Activated naive CD4-positive, alpha-beta T cell treated with anti-CD3 and anti-CD28 coated beads, Interleukin-2, amount 50 U/mL, for 72 hours (primary cell): ENCODE measurements around the gene SREK1IP1. TPM values are rescaled to one million over a fixed set of nuclear protein-coding genes. Genes with fewer than 3 reads are reported as not detected.

Experiments
- ATAC-seq, 2 donors: fragments of 150-1000 bp; cut with Tn5 transposase; 2 replicates each; pipeline ENCODE4 v1.10.0; 2021; ENCODE audit warnings: mild to moderate bottlenecking in 2 of 2, moderate library complexity in 2 of 2
- DNase-seq, 2 donors: peaks; one replicate each; pipeline ENCODE4 v3.0.0; 2021 to 2022; ENCODE audit warnings: low spot score in 2 of 2
- H3K27ac Mint-ChIP-seq, 2 donors: one replicate each; pipeline ENCODE4 v1.8.0; 2022; ENCODE audit warnings: mild to moderate bottlenecking in 2 of 2, mixed read lengths in 2 of 2
- H3K36me3 Mint-ChIP-seq, 2 donors: one replicate each; pipeline ENCODE4 v1.8.0; 2022; ENCODE audit warnings: mixed read lengths in 2 of 2
- H3K9me3 Mint-ChIP-seq, 2 donors: one replicate each; pipeline ENCODE4 v1.8.0; 2022; ENCODE audit warnings: mixed read lengths in 2 of 2
- total RNA-seq, 2 donors: library from RNA; stranded (reverse); gene quantifications; one replicate each; pipeline ENCODE4 v1.2.3, GENCODE V29; 2022

The SREK1IP1 gene
- 10 to 100 TPM; 14.8 to 28.9 TPM for total RNA-seq

DNA sequence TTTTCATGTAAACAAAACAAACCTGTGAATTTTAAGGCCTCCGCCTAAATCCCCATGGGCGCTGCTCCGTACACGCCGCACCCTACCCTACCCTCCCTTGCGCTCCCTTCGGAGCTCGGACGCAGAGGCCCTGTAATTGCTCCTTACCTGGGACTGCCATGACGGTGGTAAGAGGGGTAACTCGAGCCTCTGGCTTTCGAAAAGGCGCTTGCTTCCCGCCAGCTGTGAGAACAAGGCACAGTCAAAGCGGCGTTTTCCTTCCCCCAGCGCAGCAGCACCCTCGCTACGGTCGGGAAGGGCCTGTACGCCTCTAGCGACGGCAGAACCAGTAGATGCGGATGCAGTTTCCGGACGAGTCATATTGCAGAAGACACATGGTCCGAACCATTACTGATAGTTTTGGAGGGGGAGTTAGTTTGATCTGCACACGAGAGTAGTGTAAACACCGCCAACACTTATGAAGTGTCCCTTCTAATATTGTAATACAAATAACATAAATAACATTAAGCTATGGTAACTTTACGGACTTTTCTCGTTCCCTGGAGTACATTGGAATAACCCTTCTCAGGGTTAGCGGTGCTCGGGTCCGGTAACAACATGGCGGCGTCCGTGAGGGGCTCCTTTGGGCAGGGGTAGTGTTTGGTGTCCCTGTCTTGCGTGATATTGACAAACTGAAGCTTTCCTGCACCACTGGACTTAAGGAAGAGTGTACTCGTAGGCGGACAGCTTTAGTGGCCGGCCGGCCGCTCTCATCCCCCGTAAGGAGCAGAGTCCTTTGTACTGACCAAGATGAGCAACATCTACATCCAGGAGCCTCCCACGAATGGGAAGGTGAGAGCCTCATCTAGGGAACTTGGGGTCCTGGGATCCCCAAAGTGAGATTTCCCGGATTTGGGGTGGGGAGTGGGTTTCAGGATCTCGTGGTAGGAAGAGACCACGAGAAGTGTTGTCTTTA, at the start of gene SREK1IP1, which contains the start of gene CWC27:
Gene SREK1IP1, minus strand, starts transcription at position 334 of the 955 bp plus-strand sequence. Its CDS starts 174 bp downstream, at position 160.
Gene CWC27, plus strand, starts transcription at position 573 of the 955 bp plus-strand sequence. Its CDS starts 217 bp downstream, at position 790.
- DNase-seq (peak; percentile 80 to 86), ATAC-seq (peak; percentile 96 to 98)
- Mint-ChIP-seq H3K36me3 (peaks cover 8 to 37% of the 10 kb centered on the region in 2 donors), H3K27ac (peak within 1 kb of the TSS; percentile 98 to 99), H3K9me3 (no peaks in the 10 kb centered on the region)

GRCh38 chr5:64818245-64818644, 49.8 kb upstream of the SREK1IP1 start:
- DNase-seq: no peak

GRCh38 chr5:64814073-64814472, 45.6 kb upstream of the SREK1IP1 start:
- H3K36me3 Mint-ChIP-seq: peaks cover 0 to 4% of the 10 kb centered on the region in 2 donors
- peak overlapping the region in 1 of 2 donors; percentile 15 for H3K27ac Mint-ChIP-seq
- DNase-seq (no peak), ATAC-seq (peak; percentile 46 to 98)
- no peaks in the 10 kb centered on the region for H3K9me3 Mint-ChIP-seq

More at GRCh38 chr5:64818245-64818644, 49.8 kb upstream of the SREK1IP1 start:
- Mint-ChIP-seq H3K27ac (no peak overlapping the region), H3K9me3 (no peaks in the 10 kb centered on the region), H3K36me3 (peaks cover 0 to 11% of the 10 kb centered on the region in 2 donors)
- ATAC-seq: no peak

- ATAC-seq (no peak), DNase-seq (no peak)
- Mint-ChIP-seq H3K27ac (no peak overlapping the region), H3K36me3 (peaks cover 4 to 7% of the 10 kb centered on the region in 2 donors), H3K9me3 (no peaks in the 10 kb centered on the region)
Measured at GRCh38 chr5:64811050-64811640, 42.7 kb upstream of the SREK1IP1 start.

GRCh38 chr5:64807520-64807919, 39.0 kb upstream of the SREK1IP1 start:
- ATAC-seq: no peak

DNA sequence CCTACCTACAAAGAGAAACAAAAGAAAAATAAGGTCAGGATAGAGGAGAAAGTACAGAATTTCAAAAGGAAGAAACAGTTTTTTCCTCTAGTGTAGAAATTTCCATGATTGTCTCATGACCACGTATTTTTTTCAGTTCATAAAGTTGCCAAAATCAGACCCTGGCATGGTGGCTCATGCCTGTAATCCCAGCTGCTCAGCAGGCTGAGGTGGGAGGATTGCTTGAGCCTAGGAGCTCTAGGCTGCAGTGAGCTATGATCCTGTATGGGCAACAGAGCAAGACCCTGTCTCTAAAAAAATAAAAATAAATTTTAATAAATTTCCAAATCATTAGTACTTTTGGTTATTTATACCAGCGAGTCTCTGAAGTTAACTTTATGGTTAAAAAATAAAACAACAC, 38.0 kb upstream of the SREK1IP1 start:
- ATAC-seq (no peak), DNase-seq (no peak)
- no peaks in the 10 kb centered on the region for H3K9me3 Mint-ChIP-seq
- H3K36me3 Mint-ChIP-seq: peaks cover 0 to 7% of the 10 kb centered on the region in 2 donors
- H3K27ac Mint-ChIP-seq: no peak overlapping the region

More at GRCh38 chr5:64807520-64807919, 39.0 kb upstream of the SREK1IP1 start:
- H3K36me3 Mint-ChIP-seq: peaks cover 0 to 7% of the 10 kb centered on the region in 2 donors
- peak overlapping the region in 1 of 2 donors; percentile 27 for H3K27ac Mint-ChIP-seq
- no peak for DNase-seq
- no peaks in the 10 kb centered on the region for H3K9me3 Mint-ChIP-seq

GRCh38 chr5:64800926-64801325, 32.4 kb upstream of the SREK1IP1 start:
- ATAC-seq (no peak), DNase-seq (no peak)
- Mint-ChIP-seq H3K9me3 (no peaks in the 10 kb centered on the region), H3K27ac (no peak overlapping the region), H3K36me3 (no peaks in the 10 kb centered on the region)

DNA sequence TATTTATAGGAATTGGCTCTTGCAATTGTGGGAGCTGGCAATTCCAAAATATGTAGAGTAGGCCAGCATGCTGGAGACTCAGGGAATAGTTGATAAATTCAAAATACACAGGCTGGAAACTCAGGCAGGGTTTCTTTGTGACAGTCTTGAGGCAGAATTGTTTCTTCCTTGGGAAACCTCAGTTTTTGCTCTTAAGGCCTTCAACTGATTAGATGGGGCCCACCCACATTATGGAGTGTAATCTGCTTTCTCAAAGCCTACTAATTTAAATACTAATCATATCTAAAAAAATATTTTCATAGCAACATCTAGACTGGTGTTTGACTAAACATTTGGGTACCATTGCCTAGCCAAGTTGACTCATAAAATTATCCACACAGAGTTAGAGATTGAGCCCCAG, 27.8 kb upstream of the SREK1IP1 start:
- Mint-ChIP-seq H3K36me3 (no peaks in the 10 kb centered on the region), H3K27ac (no peak overlapping the region), H3K9me3 (no peaks in the 10 kb centered on the region)
- DNase-seq (no peak), ATAC-seq (no peak)

GRCh38 chr5:64794053-64794770, 25.7 kb upstream of the SREK1IP1 start:
- no peak overlapping the region for H3K27ac Mint-ChIP-seq
- ATAC-seq (no peak), DNase-seq (no peak)
- H3K9me3 Mint-ChIP-seq: no peaks in the 10 kb centered on the region
- no peaks in the 10 kb centered on the region for H3K36me3 Mint-ChIP-seq

DNA sequence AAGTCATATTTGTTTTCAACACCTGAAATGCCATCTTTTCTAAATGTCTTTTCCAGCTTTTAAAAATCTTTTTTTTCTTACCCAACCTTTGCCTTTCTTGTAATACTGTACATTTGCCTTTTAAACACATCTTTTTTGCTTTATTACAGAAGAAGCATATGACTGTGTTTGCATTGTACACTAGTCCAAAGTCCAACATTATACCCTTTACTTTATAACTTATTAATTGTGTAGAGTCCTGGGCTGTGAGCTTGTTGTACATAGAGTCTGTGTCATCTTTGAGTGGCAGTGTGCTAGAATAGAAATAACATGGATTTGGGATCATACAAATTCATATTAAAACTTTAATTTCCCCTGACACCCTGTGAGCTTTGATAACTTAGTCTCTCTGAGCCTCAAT, 24.0 kb upstream of the SREK1IP1 start:
- no peaks in the 10 kb centered on the region for H3K9me3 Mint-ChIP-seq
- ATAC-seq: no peak
- no peak for DNase-seq
- H3K27ac Mint-ChIP-seq: no peak overlapping the region
- H3K36me3 Mint-ChIP-seq: no peaks in the 10 kb centered on the region

DNA sequence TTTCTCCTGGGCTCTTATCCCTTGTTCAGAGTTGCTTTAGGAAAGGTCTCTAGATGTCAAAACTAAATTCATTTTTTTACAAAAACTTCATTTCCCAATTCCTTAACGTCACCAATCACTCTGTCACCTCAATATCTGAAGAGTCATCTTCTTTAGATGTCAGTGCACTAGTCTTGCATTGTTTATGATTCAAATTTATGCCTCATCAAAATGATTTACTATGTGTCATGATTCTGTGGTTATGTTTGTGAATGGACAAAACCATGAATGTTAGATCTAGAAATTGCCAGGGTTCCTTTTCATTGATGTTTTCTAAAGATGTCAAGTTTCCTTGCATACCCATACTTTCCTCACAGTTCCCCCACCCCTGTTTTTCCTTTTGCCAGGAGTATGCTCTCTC, 21.7 kb upstream of the SREK1IP1 start:
- DNase-seq: no peak
- Mint-ChIP-seq H3K9me3 (no peaks in the 10 kb centered on the region), H3K36me3 (peaks cover 0 to 5% of the 10 kb centered on the region in 2 donors), H3K27ac (no peak overlapping the region)
- ATAC-seq: peak in 1 of 2 donors; percentile 71

DNA sequence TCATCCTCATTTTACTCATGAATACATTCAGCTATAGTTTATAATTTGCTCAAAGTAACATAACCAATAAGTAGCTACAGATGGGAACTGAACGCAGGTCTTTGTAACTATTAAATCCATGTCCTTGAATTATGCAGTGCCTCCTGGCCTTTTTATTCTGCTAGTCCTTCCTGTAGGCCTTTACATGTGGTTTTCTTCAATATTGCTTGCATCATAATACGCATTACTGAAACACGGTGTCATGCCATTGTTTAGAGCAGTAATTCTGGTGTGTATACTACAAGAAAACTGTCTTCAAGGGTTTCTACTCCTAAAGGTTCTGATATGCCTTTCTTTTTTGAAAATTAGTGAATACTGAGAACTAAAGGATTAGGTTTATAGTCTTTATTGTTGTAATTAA, 21.0 kb upstream of the SREK1IP1 start:
- H3K36me3 Mint-ChIP-seq: peaks cover 0 to 5% of the 10 kb centered on the region in 2 donors
- no peak for ATAC-seq

GRCh38 chr5:64788156-64788555, 19.7 kb upstream of the SREK1IP1 start:
- no peak for DNase-seq
- H3K27ac Mint-ChIP-seq: no peak overlapping the region
- no peak for ATAC-seq
- H3K36me3 Mint-ChIP-seq: peaks cover 0 to 5% of the 10 kb centered on the region in 2 donors
- H3K9me3 Mint-ChIP-seq: no peaks in the 10 kb centered on the region

More for the DNA sequence above, 21.0 kb upstream of the SREK1IP1 start:
- DNase-seq: no peak
- no peaks in the 10 kb centered on the region for H3K9me3 Mint-ChIP-seq
- H3K27ac Mint-ChIP-seq: no peak overlapping the region

GRCh38 chr5:64786372-64786771, 17.9 kb upstream of the SREK1IP1 start:
- H3K36me3 Mint-ChIP-seq: peaks cover 0 to 5% of the 10 kb centered on the region in 2 donors
- no peak overlapping the region for H3K27ac Mint-ChIP-seq
- H3K9me3 Mint-ChIP-seq: no peaks in the 10 kb centered on the region
- no peak for ATAC-seq
- no peak for DNase-seq

GRCh38 chr5:64784451-64785025, 16.0 kb upstream of the SREK1IP1 start:
- H3K9me3 Mint-ChIP-seq: no peaks in the 10 kb centered on the region
- H3K27ac Mint-ChIP-seq: no peak overlapping the region
- H3K36me3 Mint-ChIP-seq: peaks cover 5 to 7% of the 10 kb centered on the region in 2 donors
- DNase-seq (peak in 1 of 2 donors; percentile 73), ATAC-seq (peak; percentile 76)

GRCh38 chr5:64775291-64775690, 6.8 kb upstream of the SREK1IP1 start:
- ATAC-seq (no peak), DNase-seq (no peak)
- Mint-ChIP-seq H3K9me3 (no peaks in the 10 kb centered on the region), H3K27ac (no peak overlapping the region), H3K36me3 (peaks cover 0 to 9% of the 10 kb centered on the region in 2 donors)
